Left lung (tissue), 14 donors: Measurements from ENCODE around the gene PARP14. TPM values are rescaled to one million over a fixed set of nuclear protein-coding genes. Genes with fewer than 3 reads are reported as not detected.

Experiments used
- ATAC-seq: fragments of 200-7000 bp; cut with Tn5 transposase; one replicate; pipeline ENCODE4 v1.9.1; 2020; ENCODE audit warnings: moderate library complexity
- DNase-seq, 4 donors: peaks; one replicate each; pipeline ENCODE4 v3.0.0-alpha.2; 2013 to 2020
- H3K27ac ChIP-seq, 2 donors: fragments of 200-600 bp; sonication (generic) in 1 of 2; one replicate each; pipeline versions ENCODE4 v1.5.0 to v1.8.0; 2020 to 2021
- H3K27me3 ChIP-seq, 2 donors: fragments of 200-600 bp; sonication (generic) in 1 of 2; one replicate each; pipeline versions ENCODE4 v1.5.0 to v1.8.0; 2020 to 2021
- H3K36me3 ChIP-seq, 2 donors: fragments of 200-600 bp; sonication (generic) in 1 of 2; one replicate each; pipeline versions ENCODE4 v1.5.0 to v1.8.0; 2020 to 2021
- H3K4me1 ChIP-seq, 2 donors: fragments of 200-600 bp; one replicate each; pipeline ENCODE4 v1.8.0; 2021
- H3K4me3 ChIP-seq, 2 donors: fragments of 200-600 bp; sonication (generic) in 1 of 2; one replicate each; pipeline versions ENCODE4 v1.5.0 to v1.8.0; 2020 to 2021; ENCODE audit warnings: mild to moderate bottlenecking in 1 of 2
- H3K9me3 ChIP-seq, 2 donors: fragments of 200-600 bp; sonication (generic) in 1 of 2; one replicate each; pipeline versions ENCODE4 v1.5.0 to v1.8.0; 2020 to 2021
- CTCF ChIP-seq, 2 donors: fragments of 200-600 bp; sonication (generic) in 1 of 2; IDR thresholded peaks; one replicate each; pipeline versions ENCODE4 v1.5.0 to v1.8.0; 2021; ENCODE audit warnings: antibody characterized with exemption in 2 of 2
- intact Hi-C, 2 donors: fragments of 100-400 bp; cut with DNase I; formaldehyde crosslinking; loops; one replicate each; pipeline versions ENCODE4 v1.11.2 to v1.14.2; 2022
- long read RNA-seq, 12 donors: library from polyadenylated mRNA in 2 of 12; unstranded in 2 of 12; transcript quantifications; one replicate each; pipeline ENCODE4 v2.0.0 and lab custom pipeline, GENCODE V29; 2019 to 2026
- polyA plus RNA-seq, 6 donors: library from polyadenylated mRNA; unstranded; fragments of 120-200 nt; gene quantifications; one replicate each; pipeline ENCODE4 v1.2.1, GENCODE V29; 2013; ENCODE audit not compliant: insufficient read length in 6 of 6
- total RNA-seq, 2 donors: library from RNA; stranded (reverse); fragmentation: NEBNext Ultra II Directional; extraction: Animal tissue kit (Norgen Biotek cat#: 25700); gene quantifications; one replicate each; pipeline ENCODE4 v1.2.1, GENCODE V29; 2021
- donor health status: DM: no; HTN: yes; CAD: no.
- donor health status: DM: no; HTN: no; CAD: no.

Gene PARP14
- total RNA-seq (100 to 1,000 TPM; 119 to 138 TPM), polyA plus RNA-seq (10 to 100 TPM; 30.1 to 47.1 (median 43.3) TPM)
- long read RNA-seq, donor 1, result 0 reads
- long read RNA-seq, donor 2, partial matches to known transcripts, result 6 of 6 reads
- long read RNA-seq, donor 2, other reads (novel, unspliced or antisense), result 0 of 6 reads
- long read RNA-seq, donor 3, full-length matches to known transcripts, result 2 of 7 reads
- long read RNA-seq, donor 3, partial matches to known transcripts, result 0 of 7 reads
- long read RNA-seq, donor 3, other reads (novel, unspliced or antisense), result 5 of 7 reads
- long read RNA-seq, donor 4, partial matches to known transcripts, result 12 of 16 reads
- long read RNA-seq, donor 4, other reads (novel, unspliced or antisense), result 4 of 16 reads
- long read RNA-seq, donor 5, result 0 reads
- long read RNA-seq, donor 6, result 0 reads
- long read RNA-seq, donor 7, result 0 reads
- long read RNA-seq, donor 8, result 0 reads
- long read RNA-seq, donor 9, result 0 reads
- long read RNA-seq, donor 10, partial matches to known transcripts, result 6 of 10 reads
- long read RNA-seq, donor 10, other reads (novel, unspliced or antisense), result 4 of 10 reads
- long read RNA-seq, donor 11, partial matches to known transcripts, result 10 of 10 reads
- long read RNA-seq, donor 11, other reads (novel, unspliced or antisense), result 0 of 10 reads
- long read RNA-seq, donor 12, result 0 reads

- no peaks in the 10 kb centered on the region for H3K9me3 ChIP-seq
- peaks cover 13 to 58% of the 10 kb centered on the region in 2 donors for H3K4me1 ChIP-seq
- no peaks in the 10 kb centered on the region for H3K36me3 ChIP-seq
- peak; percentile 79 to 90 (median 82) for DNase-seq
- intact Hi-C loops, result no loop called here
- peak; percentile 76 for ATAC-seq
- peak within 1 kb of the TSS; percentile 96 to 98 for H3K27ac ChIP-seq
- no peak for TF ChIP-seq CTCF (IDR thresholded peaks at IDR 0.05)
- H3K4me3 ChIP-seq, result peak within 1 kb of the TSS; percentile 70 to 90
- no peaks in the 10 kb centered on the region for H3K27me3 ChIP-seq
Measured at GRCh38 chr3:122680475-122681283, at the start of gene PARP14. Gene PARP14, plus strand, starts transcription at chr3:122680839. Its CDS starts 45 bp downstream, at chr3:122680884.

GRCh38 chr3:122635789-122636188 lies 44.9 kb upstream of the PARP14 start:
- ATAC-seq, result no peak
- no peaks in the 10 kb centered on the region for H3K27me3 ChIP-seq
- no peaks in the 10 kb centered on the region for H3K36me3 ChIP-seq
- no peak overlapping the region for H3K27ac ChIP-seq
- no peaks in the 10 kb centered on the region for H3K4me1 ChIP-seq
- no peak overlapping the region for H3K4me3 ChIP-seq
- no peaks in the 10 kb centered on the region for H3K9me3 ChIP-seq
- intact Hi-C loops, result no loop called here
- no peak for DNase-seq
- no peak for TF ChIP-seq CTCF (IDR thresholded peaks at IDR 0.05)

GRCh38 chr3:122636697-122637096 lies 43.9 kb upstream of the PARP14 start:
- Histone ChIP-seq H3K4me1 (no peaks in the 10 kb centered on the region), H3K27me3 (no peaks in the 10 kb centered on the region), H3K27ac (no peak overlapping the region), H3K4me3 (no peak overlapping the region), H3K36me3 (no peaks in the 10 kb centered on the region), H3K9me3 (no peaks in the 10 kb centered on the region)
- intact Hi-C loops, result no loop called here
- ATAC-seq (peak; percentile 72), DNase-seq (no peak)
- TF ChIP-seq CTCF (IDR thresholded peaks at IDR 0.05), result no peak

GRCh38 chr3:122640437-122640999 lies 40.1 kb upstream of the PARP14 start:
- H3K4me1 ChIP-seq, result no peaks in the 10 kb centered on the region
- H3K27me3 ChIP-seq, result no peaks in the 10 kb centered on the region
- intact Hi-C loops, result no loop called here
- H3K9me3 ChIP-seq, result no peaks in the 10 kb centered on the region
- H3K27ac ChIP-seq, result no peak overlapping the region
- no peak overlapping the region for H3K4me3 ChIP-seq
- ATAC-seq (no peak), DNase-seq (no peak)
- TF ChIP-seq CTCF (IDR thresholded peaks at IDR 0.05), result no peak
- no peaks in the 10 kb centered on the region for H3K36me3 ChIP-seq
